ENCODE measurements around the gene HSD11B2.

GRCh38 chr16:67384778-67385510 is 46.0 kb upstream of the HSD11B2 start:
- TF ChIP-seq CTCF (tag by site-specific recombination; IDR thresholded peaks at IDR 0.05) (no peak), ZNF664 (tag by site-specific recombination; IDR thresholded peaks at IDR 0.05) (no peak), ZNF18 (tag by site-specific recombination; IDR thresholded peaks at IDR 0.05) (no peak), ZNF292 (tag by site-specific recombination; IDR thresholded peaks at IDR 0.05; ENCODE audit: borderline replicate concordance, low read depth) (no peak), AEBP2 (tag by site-specific recombination; IDR thresholded peaks at IDR 0.05; ENCODE audit: borderline replicate concordance) (no peak), ZBTB8A (tag by site-specific recombination; IDR thresholded peaks at IDR 0.05) (no peak), SCRT1 (tag by site-specific recombination; IDR thresholded peaks at IDR 0.05; ENCODE audit: borderline replicate concordance) (no peak)

All from HEK293 (cell line).